ENCODE data around the gene EIF3L. TPM values are rescaled to one million over a fixed set of nuclear protein-coding genes. Genes with fewer than 3 reads are reported as not detected.

Gene EIF3L
- total and polyA plus RNA-seq, 8 donors = 310 to 1,258 (median 1,142) TPM

- Histone ChIP-seq H3K27ac (peak overlapping the region; percentile 24 to 59), H3K36me3 (peaks cover 0 to 66% of the 10 kb centered on the region in 2 donors), H3K27me3 (no peaks in the 10 kb centered on the region), H3K4me3 (no peak overlapping the region), H3K9me3 (no peaks in the 10 kb centered on the region), H3K4me1 (peaks cover 29 to 49% of the 10 kb centered on the region in 2 donors)
- ATAC-seq = peak; percentile 63
- no peak for TF ChIP-seq CTCF (IDR thresholded peaks at IDR 0.05)
- DNase-seq = peak in 2 of 4 donors; percentile 46 to 70
- intact Hi-C loops (cut with DNase I) = no loop called here
Observed at GRCh38 chr22:37931893-37932389, 82.7 kb downstream of the EIF3L start.

DNA sequence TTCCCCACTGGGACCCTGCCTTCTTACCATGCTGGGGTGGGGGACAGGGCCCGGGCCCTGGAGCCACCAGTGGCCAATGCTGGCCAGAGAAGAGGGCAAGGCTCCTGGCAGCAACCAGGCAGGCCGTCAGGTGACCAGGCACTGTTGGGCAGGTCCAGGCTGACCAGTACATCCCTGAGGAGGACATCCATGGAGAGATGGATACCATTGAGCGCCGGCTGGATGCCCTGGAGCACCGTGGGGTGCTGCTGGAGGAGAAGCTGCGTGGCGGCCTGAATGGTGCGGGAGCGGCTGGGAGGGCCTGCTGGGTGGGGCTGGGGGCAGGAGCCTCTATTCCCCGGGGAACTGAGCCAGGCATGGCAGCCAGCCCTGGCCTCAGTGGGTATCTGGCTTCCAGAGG is 83.2 kb downstream of the EIF3L start:
- Histone ChIP-seq H3K4me1 (peaks cover 29 to 49% of the 10 kb centered on the region in 2 donors), H3K27ac (peak overlapping the region; percentile 24 to 49), H3K4me3 (no peak overlapping the region), H3K36me3 (peaks cover 0 to 66% of the 10 kb centered on the region in 2 donors), H3K27me3 (no peaks in the 10 kb centered on the region), H3K9me3 (no peaks in the 10 kb centered on the region)
- ATAC-seq = peak; percentile 9
- intact Hi-C loops (cut with DNase I) = no loop called here
- DNase-seq = no peak
- no peak for TF ChIP-seq CTCF (IDR thresholded peaks at IDR 0.05)

DNA sequence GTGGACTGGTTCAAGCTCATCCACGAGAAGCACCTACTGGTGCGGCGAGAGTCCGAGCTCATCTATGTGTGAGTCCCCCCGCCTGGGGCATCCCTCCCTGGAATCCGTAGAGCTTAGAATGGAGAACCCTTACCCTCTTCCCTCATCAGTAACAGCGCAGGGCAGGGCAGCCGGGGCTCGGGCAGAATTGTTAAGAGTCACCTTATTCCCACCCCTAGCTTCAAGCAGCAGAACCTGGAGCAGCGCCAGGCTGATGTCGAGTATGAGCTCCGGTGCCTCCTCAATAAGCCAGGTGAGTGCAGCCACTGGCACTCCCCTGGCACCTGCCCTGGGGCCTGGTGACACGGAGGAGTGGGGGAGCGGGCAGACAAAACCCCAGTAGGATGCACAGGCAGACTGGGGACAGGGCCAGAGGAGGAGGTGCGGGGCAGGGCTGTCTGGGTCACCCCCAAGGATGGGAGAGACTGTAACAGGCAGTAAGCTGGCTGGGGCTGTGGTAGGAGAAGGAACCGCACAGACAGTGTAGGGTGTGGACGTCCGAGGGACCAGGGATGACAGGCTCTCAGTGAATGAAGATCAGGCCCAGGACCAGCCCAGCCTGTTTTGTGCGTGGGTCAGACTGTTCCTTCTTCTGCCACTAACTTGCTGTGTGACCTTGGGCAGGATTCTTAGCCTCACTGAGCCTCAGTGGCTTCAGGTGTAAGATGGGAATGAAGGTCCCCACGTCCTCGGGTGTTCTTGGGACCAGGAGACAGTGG is 83.8 kb downstream of the EIF3L start:
- intact Hi-C loops (cut with DNase I) = no loop called here
- H3K9me3 ChIP-seq = no peaks in the 10 kb centered on the region
- no peaks in the 10 kb centered on the region for H3K27me3 ChIP-seq
- H3K4me1 ChIP-seq = peaks cover 29 to 49% of the 10 kb centered on the region in 2 donors
- ATAC-seq (peak; percentile 51), DNase-seq (peak in 3 of 4 donors; percentile 62 to 89 (median 88))
- H3K27ac ChIP-seq = peak overlapping the region; percentile 40 to 73
- TF ChIP-seq CTCF (IDR thresholded peaks at IDR 0.05) = no peak
- peaks cover 0 to 66% of the 10 kb centered on the region in 2 donors for H3K36me3 ChIP-seq
- no peak overlapping the region for H3K4me3 ChIP-seq

- peak; percentile 87 for ATAC-seq
- H3K4me3 ChIP-seq = no peak overlapping the region
- H3K27me3 ChIP-seq = no peaks in the 10 kb centered on the region
- H3K27ac ChIP-seq = peak overlapping the region; percentile 40 to 73
- intact Hi-C loops (cut with DNase I) = no loop called here
- H3K9me3 ChIP-seq = no peaks in the 10 kb centered on the region
- peak; percentile 96 for TF ChIP-seq CTCF (IDR thresholded peaks at IDR 0.05)
- H3K4me1 ChIP-seq = peaks cover 29 to 49% of the 10 kb centered on the region in 2 donors
- peaks cover 0 to 64% of the 10 kb centered on the region in 2 donors for H3K36me3 ChIP-seq
- DNase-seq = peak; percentile 76 to 98 (median 90)
Observed at GRCh38 chr22:37933711-37934376, 84.6 kb downstream of the EIF3L start.

Small RNAs within 50 kb of the gene (microRNA-seq; reads per million reads assigned to microRNA genes)
- gene MIR659 = 0.27 to 0.34 reads per million in 2 donors

Other genes with a start within 250 kb of the EIF3L start
- gene GGA1, start 240.6 kb upstream of the EIF3L start, total RNA-seq = 10 to 100 TPM; 53.0 to 64.3 TPM
- gene GGA1, start 240.6 kb upstream of the EIF3L start, polyA plus RNA-seq (ENCODE audit: insufficient read length in 6 of 6) = 10 to 100 TPM; 49.6 to 71.2 (median 58.8) TPM
- 10 to 100 TPM; 14.0 to 40.7 TPM for gene SH3BP1, start 209.8 kb upstream of the EIF3L start, total RNA-seq
- gene SH3BP1, start 209.8 kb upstream of the EIF3L start, polyA plus RNA-seq (ENCODE audit: insufficient read length in 6 of 6) = 10 to 100 TPM; 23.4 to 31.5 (median 27.7) TPM
- gene PDXP, start 190.7 kb upstream of the EIF3L start, total RNA-seq = 10 to 100 TPM in 1 of 2 donors, 1 to 10 TPM in 1; 8.3 to 10.1 TPM
- 10 to 100 TPM in 5 of 6 donors, 1 to 10 TPM in 1; 9.1 to 13.3 (median 11.8) TPM for gene PDXP, start 190.7 kb upstream of the EIF3L start, polyA plus RNA-seq (ENCODE audit: insufficient read length in 6 of 6)
- 100 to 1,000 TPM; 826 to 851 TPM for gene LGALS1, start 173.8 kb upstream of the EIF3L start, total RNA-seq
- 100 to 1,000 TPM; 575 to 923 (median 640) TPM for gene LGALS1, start 173.8 kb upstream of the EIF3L start, polyA plus RNA-seq (ENCODE audit: insufficient read length in 6 of 6)
- 10 to 100 TPM; 16.2 to 26.3 TPM for gene NOL12, start 163.1 kb upstream of the EIF3L start, total RNA-seq
- gene NOL12, start 163.1 kb upstream of the EIF3L start, polyA plus RNA-seq (ENCODE audit: insufficient read length in 6 of 6) = 10 to 100 TPM; 17.1 to 23.7 (median 20.3) TPM
- gene TRIOBP, start 152.4 kb upstream of the EIF3L start, total RNA-seq = 10 to 100 TPM; 70.9 to 84.9 TPM
- 10 to 100 TPM; 57.4 to 80.8 (median 67.0) TPM for gene TRIOBP, start 152.4 kb upstream of the EIF3L start, polyA plus RNA-seq (ENCODE audit: insufficient read length in 6 of 6)
- 10 to 100 TPM; 12.6 to 16.7 TPM for gene GCAT, start 41.5 kb upstream of the EIF3L start, total RNA-seq
- 10 to 100 TPM in 1 of 6 donors, 1 to 10 TPM in 5; 8.1 to 10.9 (median 8.9) TPM for gene GCAT, start 41.5 kb upstream of the EIF3L start, polyA plus RNA-seq (ENCODE audit: insufficient read length in 6 of 6)
- not detected for gene GALR3, start 26.0 kb upstream of the EIF3L start, total RNA-seq
- not detected for gene GALR3, start 26.0 kb upstream of the EIF3L start, polyA plus RNA-seq (ENCODE audit: insufficient read length in 6 of 6)
- 10 to 100 TPM; 15.2 to 21.9 TPM for gene ANKRD54, start 5.1 kb upstream of the EIF3L start, total RNA-seq
- 10 to 100 TPM; 16.8 to 23.5 (median 19.2) TPM for gene ANKRD54, start 5.1 kb upstream of the EIF3L start, polyA plus RNA-seq (ENCODE audit: insufficient read length in 6 of 6)
- gene MICALL1, start 56.9 kb downstream of the EIF3L start, total RNA-seq = 10 to 100 TPM; 35.8 to 36.8 TPM
- 10 to 100 TPM; 15.0 to 32.4 (median 22.3) TPM for gene MICALL1, start 56.9 kb downstream of the EIF3L start, polyA plus RNA-seq (ENCODE audit: insufficient read length in 6 of 6)
- gene C22orf23, start 104.2 kb downstream of the EIF3L start, total RNA-seq = under 1 TPM; 0.26 to 0.65 TPM
- 1 to 10 TPM; 3.6 to 7.2 (median 4.6) TPM for gene C22orf23, start 104.2 kb downstream of the EIF3L start, polyA plus RNA-seq (ENCODE audit: insufficient read length in 6 of 6)
- gene POLR2F, start 104.3 kb downstream of the EIF3L start, total RNA-seq = 10 to 100 TPM; 58.3 to 64.9 TPM
- 10 to 100 TPM; 49.2 to 66.0 (median 60.2) TPM for gene POLR2F, start 104.3 kb downstream of the EIF3L start, polyA plus RNA-seq (ENCODE audit: insufficient read length in 6 of 6)
- not detected for gene SOX10, start 135.1 kb downstream of the EIF3L start, total RNA-seq
- gene SOX10, start 135.1 kb downstream of the EIF3L start, polyA plus RNA-seq (ENCODE audit: insufficient read length in 6 of 6) = 1 to 10 TPM in 1 of 6 donors, under 1 TPM in 5; 0.41 to 1.0 (median 0.83) TPM
- 10 to 100 TPM; 30.9 to 39.5 TPM for gene PICK1, start 208.0 kb downstream of the EIF3L start, total RNA-seq
- gene PICK1, start 208.0 kb downstream of the EIF3L start, polyA plus RNA-seq (ENCODE audit: insufficient read length in 6 of 6) = 10 to 100 TPM; 22.8 to 33.1 (median 27.8) TPM
- under 1 TPM; 0.38 to 0.45 TPM for gene SLC16A8, start 234.8 kb downstream of the EIF3L start, total RNA-seq
- 1 to 10 TPM in 5 of 6 donors, under 1 TPM in 1; 0.94 to 2.1 (median 1.5) TPM for gene SLC16A8, start 234.8 kb downstream of the EIF3L start, polyA plus RNA-seq (ENCODE audit: insufficient read length in 6 of 6)